G401.6 (cell line): ENCODE measurements around the gene NANS.
A peak's percentile ranks its signal among the peaks of the same experiment; 100 is the strongest.
"Not testable (repeated sequence)": the region's sequence is repeated elsewhere in the genome, so short reads cannot be mapped to it uniquely, and the experiment has no call there.

Experiments used
- FAIRE-seq: peaks from 2 replicates; lab custom pipeline; 2012; peaks lifted over from hg19 to GRCh38; lab: Jason Lieb, UNC

Gene NANS

GRCh38 chr9:98038958-98039357 lies 17.6 kb upstream of the NANS start:
- no peak for FAIRE-seq

- FAIRE-seq, result no peak
Observed at GRCh38 chr9:98039607-98040017, 16.9 kb upstream of the NANS start.

GRCh38 chr9:98040212-98040611 lies 16.3 kb upstream of the NANS start:
- FAIRE-seq, result no peak

- FAIRE-seq, result no peak
Observed at GRCh38 chr9:98043915-98044314, 12.6 kb upstream of the NANS start.

- FAIRE-seq, result no peak
Observed at GRCh38 chr9:98045234-98046179, 11.0 kb upstream of the NANS start.

- FAIRE-seq, result no peak
Observed at GRCh38 chr9:98046180-98046543, 10.4 kb upstream of the NANS start.

- no peak for FAIRE-seq
Observed at GRCh38 chr9:98047002-98047401, 9.5 kb upstream of the NANS start.

- no peak for FAIRE-seq
Observed at GRCh38 chr9:98049288-98050072, 7.1 kb upstream of the NANS start.

- FAIRE-seq, result no peak
Observed at GRCh38 chr9:98050351-98050750, 6.2 kb upstream of the NANS start.

GRCh38 chr9:98054376-98054951 lies 2.1 kb upstream of the NANS start:
- no peak for FAIRE-seq

GRCh38 chr9:98057138-98057799 lies 737 bp downstream of the NANS start:
- no peak for FAIRE-seq

- no peak for FAIRE-seq
Observed at GRCh38 chr9:98062161-98062560, 5.6 kb downstream of the NANS start.

GRCh38 chr9:98064623-98065392 lies 8.3 kb downstream of the NANS start:
- FAIRE-seq, result no peak

GRCh38 chr9:98066235-98066634 lies 9.7 kb downstream of the NANS start:
- no peak for FAIRE-seq

- no peak for FAIRE-seq
Observed at GRCh38 chr9:98067184-98067583, 10.7 kb downstream of the NANS start.

GRCh38 chr9:98069551-98069950 lies 13.0 kb downstream of the NANS start:
- FAIRE-seq, result no peak

- FAIRE-seq, result no peak
Observed at GRCh38 chr9:98070704-98071103, 14.2 kb downstream of the NANS start.

- FAIRE-seq, result no peak
Observed at GRCh38 chr9:98071737-98072136, 15.2 kb downstream of the NANS start.

- FAIRE-seq, result peak; percentile 73
Observed at GRCh38 chr9:98074115-98074990, 17.8 kb downstream of the NANS start.

GRCh38 chr9:98075332-98075805 lies 18.8 kb downstream of the NANS start:
- FAIRE-seq, result no peak

- FAIRE-seq, result not testable (repeated sequence)
Observed at GRCh38 chr9:98076514-98076890, 20.0 kb downstream of the NANS start.
